SK-N-SH (cell line): ENCODE measurements around the gene STAM2. TPM values are rescaled to one million over a fixed set of nuclear protein-coding genes. Genes with fewer than 3 reads are reported as not detected.

Source experiments
- CTCF ChIA-PET: fragments of 300-600, 350-600 bp; formaldehyde crosslinking; extraction: SDS; loops from one replicate; lab custom pipeline; 2021; lab: Yijun Ruan, JAX
- POLR2A ChIA-PET: fragments of 350-600 bp; sonication (Branson Sonifier 250); formaldehyde crosslinking; extraction: SDS; loops from one replicate; lab custom pipeline; 2020; ENCODE audit warnings: antibody characterized with exemption, inconsistent platforms; lab: Yijun Ruan, JAX
- DNase-seq: peaks from one replicate; pipeline ENCODE4 v3.0.0; 2012
- H2AFZ ChIP-seq: fragments of 200-600 bp; sonication (generic); 2 replicates; pipeline ENCODE4 v1.8.1; 2016; ENCODE audit warnings: antibody characterized with exemption, mild to moderate bottlenecking, low read depth
- H3F3A ChIP-seq: fragments of 200-600 bp; sonication (generic); replicated peaks from 2 replicates; pipeline ENCODE3; 2016; ENCODE audit warnings: antibody characterized with exemption, mild to moderate bottlenecking; ENCODE audit not compliant: insufficient read depth
- H3K27ac ChIP-seq, 2 experiments: fragments of 200-500 bp in 1 of 2; fragments of 200-600 bp in 1 of 2; sonication (Bioruptor generic) in 1 of 2; sonication (generic), shearing (Covaris generic) in 1 of 2; 2 replicates each; pipeline versions ENCODE4 v1.5.1 to v1.6.1; 2014 to 2016; ENCODE audit warnings: low read depth in 2 of 2, inconsistent platforms in 1 of 2, low read length in 1 of 2, mild to moderate bottlenecking in 1 of 2, mixed read lengths in 1 of 2
- H3K27me3 ChIP-seq: fragments of 200-600 bp; sonication (generic), shearing (Covaris generic); 2 replicates; pipeline ENCODE4 v1.6.1; 2016; ENCODE audit warnings: mixed run types; ENCODE audit not compliant: insufficient read depth
- H3K36me3 ChIP-seq, 2 experiments: fragments of 200-500 bp in 1 of 2; fragments of 200-600 bp in 1 of 2; sonication (Bioruptor generic) in 1 of 2; sonication (generic) in 1 of 2; replicated peaks in 1 of 2; 2 replicates each; pipeline versions ENCODE3 to v1.5.1; 2014 to 2016; ENCODE audit warnings: low read length in 1 of 2, mild to moderate bottlenecking in 1 of 2; ENCODE audit not compliant: insufficient read depth in 2 of 2, control insufficient read depth in 1 of 2
- H3K4me1 ChIP-seq, 2 experiments: fragments of 200-500 bp in 1 of 2; fragments of 200-600 bp in 1 of 2; sonication (Bioruptor generic) in 1 of 2; sonication (generic), shearing (Covaris generic) in 1 of 2; 2 replicates each; pipeline versions ENCODE4 v1.5.1 to v1.6.1; 2014 to 2016; ENCODE audit warnings: low read depth in 1 of 2, low read length in 1 of 2, mixed run types in 1 of 2; ENCODE audit not compliant: insufficient read depth in 2 of 2, control insufficient read depth in 1 of 2
- H3K4me2 ChIP-seq: fragments of 200-600 bp; sonication (generic), shearing (Covaris generic); 2 replicates; pipeline ENCODE4 v1.6.1; 2017; ENCODE audit warnings: mixed run types
- H3K4me3 ChIP-seq, 2 experiments: fragments of 200-500 bp in 1 of 2; fragments of 200-600 bp in 1 of 2; sonication (Bioruptor generic) in 1 of 2; sonication (generic), shearing (Covaris generic) in 1 of 2; 2 replicates each; pipeline versions ENCODE4 v1.5.1 to v1.8.1; 2014 to 2016; ENCODE audit warnings: low read depth in 2 of 2, inconsistent platforms in 1 of 2, low read length in 1 of 2, mild to moderate bottlenecking in 1 of 2, mixed read lengths in 1 of 2, moderate library complexity in 1 of 2
- H3K79me2 ChIP-seq: fragments of 200-600 bp; sonication (generic); 2 replicates; pipeline ENCODE4 v1.8.1; 2017; ENCODE audit warnings: mild to moderate bottlenecking; ENCODE audit not compliant: insufficient read depth
- H3K9ac ChIP-seq: fragments of 200-600 bp; sonication (generic); 2 replicates; pipeline ENCODE4 v1.6.1; 2017; ENCODE audit warnings: mixed run types
- H3K9me2 ChIP-seq: fragments of 200-600 bp; sonication (generic); 2 replicates; pipeline ENCODE4 v1.6.1; 2017; ENCODE audit warnings: mixed run types
- H3K9me3 ChIP-seq: fragments of 200-600 bp; sonication (generic); 2 replicates; pipeline ENCODE4 v1.6.1; 2017; ENCODE audit warnings: mixed run types, mild to moderate bottlenecking, moderate library complexity
- H4K20me1 ChIP-seq: fragments of 200-600 bp; sonication (generic); 2 replicates; pipeline ENCODE4 v1.6.1; 2017; ENCODE audit warnings: mild to moderate bottlenecking, mixed run types; ENCODE audit not compliant: insufficient read depth
- EZH2phosphoT487 ChIP-seq: fragments of 200-600 bp; sonication (generic); IDR thresholded peaks from 2 replicates; pipeline ENCODE4 v1.6.1; 2017; ENCODE audit warnings: low read depth, mixed run types, mild to moderate bottlenecking, antibody characterized with exemption, moderate library complexity, borderline replicate concordance
- FOSL2 ChIP-seq: IDR thresholded peaks from 2 replicates; pipeline ENCODE4 v1.4.0; 2012; ENCODE audit warnings: low read depth, mild to moderate bottlenecking, moderate library complexity, borderline replicate concordance
- FOXJ3 ChIP-seq: sonication (generic); formaldehyde crosslinking; IDR thresholded peaks from 2 replicates; pipeline ENCODE4 v1.5.1; 2020; ENCODE audit warnings: mild to moderate bottlenecking, missing genetic modification reagents
- GABPA ChIP-seq: IDR thresholded peaks from 2 replicates; pipeline ENCODE4 v1.4.0; 2012; ENCODE audit warnings: low read depth, mild to moderate bottlenecking
- GATA2 ChIP-seq: sonication (generic); formaldehyde crosslinking; IDR thresholded peaks from 2 replicates; pipeline ENCODE4 v1.5.0; 2020; ENCODE audit warnings: mild to moderate bottlenecking, missing genetic modification reagents
- JUND ChIP-seq: IDR thresholded peaks from 2 replicates; pipeline ENCODE4 v1.4.0; 2012
- MXI1 ChIP-seq: IDR thresholded peaks from 2 replicates; pipeline ENCODE4 v1.6.1; 2012; ENCODE audit warnings: mild to moderate bottlenecking, low read depth, low read length, improper control_type of control experiment
- RAD21 ChIP-seq: IDR thresholded peaks from 2 replicates; pipeline ENCODE4 v1.6.1; 2012; ENCODE audit warnings: mild to moderate bottlenecking, low read length
- RCOR1 ChIP-seq: fragments of 150-350 bp; IDR thresholded peaks from 2 replicates; pipeline ENCODE4 v1.6.1; 2017; ENCODE audit warnings: antibody characterized with exemption, low read length
- RFX5 ChIP-seq: IDR thresholded peaks from 2 replicates; pipeline ENCODE4 v1.6.1; 2012; ENCODE audit warnings: mild to moderate bottlenecking, improper control_type of control experiment, low read length
- SIN3A ChIP-seq: IDR thresholded peaks from 2 replicates; pipeline ENCODE4 v1.6.1; 2012; ENCODE audit warnings: low read depth, mild to moderate bottlenecking, low read length, moderate library complexity, borderline replicate concordance
- TAF1 ChIP-seq: IDR thresholded peaks from 2 replicates; pipeline ENCODE4 v1.6.1; 2012; ENCODE audit warnings: low read depth, mild to moderate bottlenecking, low read length, moderate library complexity, borderline replicate concordance
- TEAD4 ChIP-seq: IDR thresholded peaks from 2 replicates; pipeline ENCODE4 v1.4.0; 2012; ENCODE audit warnings: mild to moderate bottlenecking, borderline replicate concordance; ENCODE audit not compliant: insufficient read depth
- WGBS: methylation state at CpG from one replicate; pipeline ENCODE4 v1.1.6; 2017; ENCODE audit warnings: low lambda C conversion rate; 5-methylcytosine and 5-hydroxymethylcytosine counted together
- polyA plus RNA-seq, 3 experiments: library from polyadenylated mRNA; depleted of rRNA; stranded (reverse); fragments of >200 nt; gene quantifications; 2 replicates each; pipeline ENCODE4 v1.2.3, GENCODE V29; 2012
- TF ChIP-seq, protein P1 (sequence below): IDR thresholded peaks from 2 replicates; pipeline ENCODE4 v1.4.0; 2012; ENCODE audit warnings: low read depth, borderline replicate concordance
- TF ChIP-seq, protein P2 (sequence below): IDR thresholded peaks from 2 replicates; pipeline ENCODE4 v1.4.0; 2012; ENCODE audit warnings: low read depth, borderline replicate concordance
- TF ChIP-seq, protein P3 (sequence below): IDR thresholded peaks from 2 replicates; pipeline ENCODE4 v1.6.1; 2012; ENCODE audit warnings: mild to moderate bottlenecking, low read depth, low read length, moderate library complexity
- TF ChIP-seq, protein P4 (sequence below): IDR thresholded peaks from 2 replicates; pipeline ENCODE4; 2012
- TF ChIP-seq, protein P5 (sequence below): fragments of 150-350 bp; IDR thresholded peaks from 2 replicates; pipeline ENCODE4 v1.6.1; 2016; ENCODE audit warnings: mild to moderate bottlenecking, low read depth, low read length
- TF ChIP-seq, protein P6 (sequence below): fragments of 200-600 bp; sonication (generic); IDR thresholded peaks from 2 replicates; pipeline ENCODE4 v1.6.1; 2017; ENCODE audit warnings: antibody characterized with exemption, mild to moderate bottlenecking, moderate library complexity

The STAM2 gene
- polyA plus RNA-seq, 1 of the 3 experiments (the other 2 are of a cell fraction): 6.9 TPM

DNA sequence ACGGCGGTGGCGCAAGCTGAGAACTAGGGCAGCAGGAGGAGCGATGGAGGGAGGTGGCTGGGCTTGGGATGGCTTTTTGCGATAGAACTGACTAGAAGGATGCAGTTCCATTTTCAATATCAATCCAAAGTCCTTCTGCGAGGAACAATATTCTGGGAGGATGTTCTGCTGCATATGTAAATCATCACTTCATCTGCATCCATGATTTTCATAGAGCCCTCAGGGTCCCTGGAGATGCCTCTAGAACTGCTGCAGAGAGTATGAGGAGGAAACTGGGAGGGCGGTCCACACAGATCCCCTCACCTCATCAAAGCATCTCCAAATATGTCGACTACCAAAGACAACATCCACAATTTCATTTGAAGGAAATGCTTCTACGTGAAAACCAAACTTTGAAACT, 97.5 kb downstream of the STAM2 start:
- Histone ChIP-seq H3K9me3 (no peaks in the 10 kb centered on the region), H2AFZ (no peak overlapping the region), H3K4me1 (no peaks in the 10 kb centered on the region), H3F3A (no peaks in the 10 kb centered on the region), H3K36me3 (no peaks in the 10 kb centered on the region), H3K4me3 (no peak overlapping the region), H3K79me2 (no peaks in the 10 kb centered on the region), H4K20me1 (no peaks in the 10 kb centered on the region), H3K27me3 (no peaks in the 10 kb centered on the region), H3K9me2 (no peaks in the 10 kb centered on the region), H3K4me2 (no peak overlapping the region), H3K27ac (no peak overlapping the region), H3K9ac (no peak overlapping the region)
- TF ChIP-seq GABPA: no peak
- no peak for TF ChIP-seq RFX5
- no peak for TF ChIP-seq SIN3A
- no peak for TF ChIP-seq FOSL2
- TF ChIP-seq TEAD4: no peak
- TF ChIP-seq EZH2phosphoT487: no peak
- TF ChIP-seq, protein P1, sequence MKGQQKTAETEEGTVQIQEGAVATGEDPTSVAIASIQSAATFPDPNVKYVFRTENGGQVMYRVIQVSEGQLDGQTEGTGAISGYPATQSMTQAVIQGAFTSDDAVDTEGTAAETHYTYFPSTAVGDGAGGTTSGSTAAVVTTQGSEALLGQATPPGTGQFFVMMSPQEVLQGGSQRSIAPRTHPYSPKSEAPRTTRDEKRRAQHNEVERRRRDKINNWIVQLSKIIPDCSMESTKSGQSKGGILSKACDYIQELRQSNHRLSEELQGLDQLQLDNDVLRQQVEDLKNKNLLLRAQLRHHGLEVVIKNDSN: no peak
- no peak for TF ChIP-seq MXI1
- TF ChIP-seq JUND: no peak
- TF ChIP-seq, protein P2, sequence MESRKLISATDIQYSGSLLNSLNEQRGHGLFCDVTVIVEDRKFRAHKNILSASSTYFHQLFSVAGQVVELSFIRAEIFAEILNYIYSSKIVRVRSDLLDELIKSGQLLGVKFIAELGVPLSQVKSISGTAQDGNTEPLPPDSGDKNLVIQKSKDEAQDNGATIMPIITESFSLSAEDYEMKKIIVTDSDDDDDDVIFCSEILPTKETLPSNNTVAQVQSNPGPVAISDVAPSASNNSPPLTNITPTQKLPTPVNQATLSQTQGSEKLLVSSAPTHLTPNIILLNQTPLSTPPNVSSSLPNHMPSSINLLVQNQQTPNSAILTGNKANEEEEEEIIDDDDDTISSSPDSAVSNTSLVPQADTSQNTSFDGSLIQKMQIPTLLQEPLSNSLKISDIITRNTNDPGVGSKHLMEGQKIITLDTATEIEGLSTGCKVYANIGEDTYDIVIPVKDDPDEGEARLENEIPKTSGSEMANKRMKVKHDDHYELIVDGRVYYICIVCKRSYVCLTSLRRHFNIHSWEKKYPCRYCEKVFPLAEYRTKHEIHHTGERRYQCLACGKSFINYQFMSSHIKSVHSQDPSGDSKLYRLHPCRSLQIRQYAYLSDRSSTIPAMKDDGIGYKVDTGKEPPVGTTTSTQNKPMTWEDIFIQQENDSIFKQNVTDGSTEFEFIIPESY: no peak
- TF ChIP-seq FOXJ3 (CRISPR knock-in tag): no peak
- TF ChIP-seq, protein P3, sequence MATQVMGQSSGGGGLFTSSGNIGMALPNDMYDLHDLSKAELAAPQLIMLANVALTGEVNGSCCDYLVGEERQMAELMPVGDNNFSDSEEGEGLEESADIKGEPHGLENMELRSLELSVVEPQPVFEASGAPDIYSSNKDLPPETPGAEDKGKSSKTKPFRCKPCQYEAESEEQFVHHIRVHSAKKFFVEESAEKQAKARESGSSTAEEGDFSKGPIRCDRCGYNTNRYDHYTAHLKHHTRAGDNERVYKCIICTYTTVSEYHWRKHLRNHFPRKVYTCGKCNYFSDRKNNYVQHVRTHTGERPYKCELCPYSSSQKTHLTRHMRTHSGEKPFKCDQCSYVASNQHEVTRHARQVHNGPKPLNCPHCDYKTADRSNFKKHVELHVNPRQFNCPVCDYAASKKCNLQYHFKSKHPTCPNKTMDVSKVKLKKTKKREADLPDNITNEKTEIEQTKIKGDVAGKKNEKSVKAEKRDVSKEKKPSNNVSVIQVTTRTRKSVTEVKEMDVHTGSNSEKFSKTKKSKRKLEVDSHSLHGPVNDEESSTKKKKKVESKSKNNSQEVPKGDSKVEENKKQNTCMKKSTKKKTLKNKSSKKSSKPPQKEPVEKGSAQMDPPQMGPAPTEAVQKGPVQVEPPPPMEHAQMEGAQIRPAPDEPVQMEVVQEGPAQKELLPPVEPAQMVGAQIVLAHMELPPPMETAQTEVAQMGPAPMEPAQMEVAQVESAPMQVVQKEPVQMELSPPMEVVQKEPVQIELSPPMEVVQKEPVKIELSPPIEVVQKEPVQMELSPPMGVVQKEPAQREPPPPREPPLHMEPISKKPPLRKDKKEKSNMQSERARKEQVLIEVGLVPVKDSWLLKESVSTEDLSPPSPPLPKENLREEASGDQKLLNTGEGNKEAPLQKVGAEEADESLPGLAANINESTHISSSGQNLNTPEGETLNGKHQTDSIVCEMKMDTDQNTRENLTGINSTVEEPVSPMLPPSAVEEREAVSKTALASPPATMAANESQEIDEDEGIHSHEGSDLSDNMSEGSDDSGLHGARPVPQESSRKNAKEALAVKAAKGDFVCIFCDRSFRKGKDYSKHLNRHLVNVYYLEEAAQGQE: no peak
- TF ChIP-seq, protein P4, sequence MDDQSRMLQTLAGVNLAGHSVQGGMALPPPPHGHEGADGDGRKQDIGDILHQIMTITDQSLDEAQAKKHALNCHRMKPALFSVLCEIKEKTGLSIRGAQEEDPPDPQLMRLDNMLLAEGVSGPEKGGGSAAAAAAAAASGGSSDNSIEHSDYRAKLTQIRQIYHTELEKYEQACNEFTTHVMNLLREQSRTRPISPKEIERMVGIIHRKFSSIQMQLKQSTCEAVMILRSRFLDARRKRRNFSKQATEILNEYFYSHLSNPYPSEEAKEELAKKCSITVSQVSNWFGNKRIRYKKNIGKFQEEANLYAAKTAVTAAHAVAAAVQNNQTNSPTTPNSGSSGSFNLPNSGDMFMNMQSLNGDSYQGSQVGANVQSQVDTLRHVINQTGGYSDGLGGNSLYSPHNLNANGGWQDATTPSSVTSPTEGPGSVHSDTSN: no peak
- no peak for TF ChIP-seq RCOR1
- TF ChIP-seq, protein P5, sequence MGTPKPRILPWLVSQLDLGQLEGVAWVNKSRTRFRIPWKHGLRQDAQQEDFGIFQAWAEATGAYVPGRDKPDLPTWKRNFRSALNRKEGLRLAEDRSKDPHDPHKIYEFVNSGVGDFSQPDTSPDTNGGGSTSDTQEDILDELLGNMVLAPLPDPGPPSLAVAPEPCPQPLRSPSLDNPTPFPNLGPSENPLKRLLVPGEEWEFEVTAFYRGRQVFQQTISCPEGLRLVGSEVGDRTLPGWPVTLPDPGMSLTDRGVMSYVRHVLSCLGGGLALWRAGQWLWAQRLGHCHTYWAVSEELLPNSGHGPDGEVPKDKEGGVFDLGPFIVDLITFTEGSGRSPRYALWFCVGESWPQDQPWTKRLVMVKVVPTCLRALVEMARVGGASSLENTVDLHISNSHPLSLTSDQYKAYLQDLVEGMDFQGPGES: no peak
- no peak for TF ChIP-seq GATA2 (CRISPR knock-in tag)
- TF ChIP-seq, protein P6, sequence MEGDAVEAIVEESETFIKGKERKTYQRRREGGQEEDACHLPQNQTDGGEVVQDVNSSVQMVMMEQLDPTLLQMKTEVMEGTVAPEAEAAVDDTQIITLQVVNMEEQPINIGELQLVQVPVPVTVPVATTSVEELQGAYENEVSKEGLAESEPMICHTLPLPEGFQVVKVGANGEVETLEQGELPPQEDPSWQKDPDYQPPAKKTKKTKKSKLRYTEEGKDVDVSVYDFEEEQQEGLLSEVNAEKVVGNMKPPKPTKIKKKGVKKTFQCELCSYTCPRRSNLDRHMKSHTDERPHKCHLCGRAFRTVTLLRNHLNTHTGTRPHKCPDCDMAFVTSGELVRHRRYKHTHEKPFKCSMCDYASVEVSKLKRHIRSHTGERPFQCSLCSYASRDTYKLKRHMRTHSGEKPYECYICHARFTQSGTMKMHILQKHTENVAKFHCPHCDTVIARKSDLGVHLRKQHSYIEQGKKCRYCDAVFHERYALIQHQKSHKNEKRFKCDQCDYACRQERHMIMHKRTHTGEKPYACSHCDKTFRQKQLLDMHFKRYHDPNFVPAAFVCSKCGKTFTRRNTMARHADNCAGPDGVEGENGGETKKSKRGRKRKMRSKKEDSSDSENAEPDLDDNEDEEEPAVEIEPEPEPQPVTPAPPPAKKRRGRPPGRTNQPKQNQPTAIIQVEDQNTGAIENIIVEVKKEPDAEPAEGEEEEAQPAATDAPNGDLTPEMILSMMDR: no peak
- TF ChIP-seq TAF1: no peak
- TF ChIP-seq RAD21: no peak
- ChIA-PET POLR2A (no interaction called here), CTCF (interaction anchor here (1.1 to 2.3 kb wide), 2 partner anchors 29 to 52 kb away, joined by 3 to 6 read pairs; no protein-coding TSS in a partner anchor)
- DNase-seq: peak; percentile 18
- 76% methylated on average over 9 of the region's 9 CpGs for WGBS
